K562 (cell line): ENCODE results near the gene MAP2. TPM values are rescaled to one million over a fixed set of nuclear protein-coding genes. Genes with fewer than 3 reads are reported as not detected.

ENCODE experiments used
- ATAC-seq: fragments of 200-7000 bp; cut with Tn5 transposase; 3 replicates; pipeline ENCODE4 v1.9.1; 2020; ENCODE audit warnings: moderate library complexity
- BruUV-seq: library from RNA; stranded (reverse); fragments of 400-500 nt; replicated peaks from 2 replicates; lab custom pipeline; 2021; lab: Mats Ljungman, UMichigan
- CTCF ChIA-PET: fragments of 300-600 bp; formaldehyde crosslinking; extraction: SDS; loops from one replicate; lab custom pipeline; 2021; ENCODE audit warnings: low intra/inter-chr PET ratio; lab: Yijun Ruan, JAX
- POLR2A ChIA-PET: fragments of 300-600, 350-650 bp; sonication (Branson Sonifier 250); formaldehyde crosslinking; extraction: SDS; loops from one replicate; lab custom pipeline; 2021; ENCODE audit warnings: antibody characterized with exemption, inconsistent platforms; lab: Yijun Ruan, JAX
- DNase-seq, 4 experiments: peaks; one replicate each; pipeline versions ENCODE4 v3.0.0 to v3.0.0-alpha.2; 2011 to 2018; ENCODE audit warnings: low spot score in 3 of 4, mixed read lengths in 3 of 4; ENCODE audit errors: extremely low read depth in 1 of 4
- FAIRE-seq: peaks from 2 replicates; lab custom pipeline; 2011; peaks lifted over from hg19 to GRCh38; lab: Jason Lieb, UNC
- H2AFZ ChIP-seq: 2 replicates; pipeline ENCODE4 v1.6.0; 2011; ENCODE audit warnings: low read depth, low read length, control low read depth, inconsistent platforms
- H3K27ac ChIP-seq: fragments of 200-600 bp; 3 replicates; pipeline ENCODE4 v1.8.0; 2011; ENCODE audit warnings: low read depth, mild to moderate bottlenecking, control low read depth, inconsistent platforms, low read length, moderate library complexity, mixed read lengths; ENCODE audit errors: extremely low read depth
- H3K27me3 ChIP-seq, 2 experiments: fragments of 300-600 bp in 1 of 2; 2 replicates in 1 of 2; 3 replicates in 1 of 2; pipeline versions ENCODE4 v1.6.0 to v1.8.0; 2011; ENCODE audit warnings: inconsistent platforms in 2 of 2, low read length in 2 of 2, mild to moderate bottlenecking in 1 of 2, mixed read lengths in 1 of 2, moderate library complexity in 1 of 2; ENCODE audit not compliant: control insufficient read depth in 2 of 2, insufficient read depth in 2 of 2
- H3K36me3 ChIP-seq: fragments of 300-600 bp; 3 replicates; pipeline ENCODE4 v1.8.0; 2011; ENCODE audit warnings: mild to moderate bottlenecking, low read length, inconsistent platforms; ENCODE audit not compliant: control insufficient read depth, insufficient read depth
- H3K4me1 ChIP-seq, 2 experiments: fragments of 200-600 bp in 1 of 2; replicated peaks in 1 of 2; 2 replicates in 1 of 2; 3 replicates in 1 of 2; pipeline versions ENCODE4 v1.5.1 to v1.8.0; 2011; ENCODE audit warnings: inconsistent platforms in 2 of 2, low read length in 2 of 2, mild to moderate bottlenecking in 1 of 2, mixed read lengths in 1 of 2, moderate library complexity in 1 of 2; ENCODE audit not compliant: control insufficient read depth in 2 of 2, insufficient read depth in 2 of 2
- H3K4me2 ChIP-seq: 2 replicates; pipeline ENCODE4 v1.6.1; 2011; ENCODE audit warnings: low read length, control low read depth, inconsistent platforms, mixed read lengths; ENCODE audit not compliant: insufficient read depth
- H3K4me3 ChIP-seq: fragments of 200-600 bp; sonication (generic), shearing (Covaris generic); 2 replicates; pipeline ENCODE4 v1.5.1; 2016; ENCODE audit warnings: control low read depth, inconsistent platforms
- H3K79me2 ChIP-seq: fragments of 200-600 bp; 3 replicates; pipeline ENCODE4 v1.8.0; 2011; ENCODE audit warnings: low read length, inconsistent platforms; ENCODE audit not compliant: control insufficient read depth, insufficient read depth
- H3K9ac ChIP-seq, 2 experiments: 2 replicates each; pipeline versions ENCODE4 v1.6.0 to v1.6.1; 2011; ENCODE audit warnings: low read depth in 2 of 2, low read length in 2 of 2, control low read depth in 1 of 2, inconsistent platforms in 1 of 2, mild to moderate bottlenecking in 1 of 2, mixed read lengths in 1 of 2; ENCODE audit not compliant: insufficient read depth in 1 of 2
- H3K9me1 ChIP-seq: one replicate; pipeline ENCODE4 v1.6.0; 2011; ENCODE audit warnings: inconsistent platforms, mild to moderate bottlenecking, low read length, moderate library complexity; ENCODE audit not compliant: control insufficient read depth, insufficient read depth
- H3K9me3 ChIP-seq: replicated peaks from 2 replicates; pipeline ENCODE4 v1.5.1; 2011; ENCODE audit warnings: low read depth, low read length, inconsistent platforms; ENCODE audit not compliant: control insufficient read depth, insufficient read depth
- H4K20me1 ChIP-seq: replicated peaks from 2 replicates; pipeline ENCODE4 v1.6.1; 2011; ENCODE audit warnings: low read length, inconsistent platforms, mixed read lengths; ENCODE audit not compliant: control insufficient read depth, insufficient read depth
- ARID3A ChIP-seq: IDR thresholded peaks from 2 replicates; pipeline ENCODE4 v1.6.1; 2012; ENCODE audit warnings: low read depth, low read length, improper control_type of control experiment, borderline replicate concordance
- KLF16 ChIP-seq: IDR thresholded peaks from 2 replicates; pipeline ENCODE4 v1.6.1; 2016; ENCODE audit warnings: antibody characterized with exemption
- NR4A1 ChIP-seq, 2 experiments: fragments of 250-450 bp in 1 of 2; fragments of 450-650 bp in 1 of 2; sonication (Bioruptor Pico) in 1 of 2; IDR thresholded peaks; 2 replicates each; pipeline versions ENCODE4 v1.4.0 to v1.6.1; 2016 to 2020; ENCODE audit warnings: mild to moderate bottlenecking in 2 of 2, missing compliant biosample characterization in 1 of 2, missing genetic modification characterization in 1 of 2, moderate library complexity in 1 of 2
- PCBP2 ChIP-seq: fragments of 200-400 bp; formaldehyde crosslinking; IDR thresholded peaks from 2 replicates; pipeline ENCODE4 v1.6.1; 2018; ENCODE audit warnings: low read length, low read depth, mild to moderate bottlenecking, moderate library complexity; ENCODE audit not compliant: poor library complexity, severe bottlenecking
- POLR2B ChIP-seq: fragments of 450-650 bp; IDR thresholded peaks from 2 replicates; pipeline ENCODE4 v1.6.1; 2018; ENCODE audit warnings: low read depth; ENCODE audit not compliant: partially characterized antibody
- SMAD4 ChIP-seq: fragments of 250-450 bp; sonication (Bioruptor Pico); conservative IDR thresholded peaks from 2 replicates; pipeline ENCODE4 v1.8.0; 2021; ENCODE audit warnings: inconsistent platforms, mild to moderate bottlenecking, moderate library complexity
- SMARCA4 ChIP-seq: fragments of 450-650 bp; IDR thresholded peaks from 2 replicates; pipeline ENCODE4 v1.6.1; 2016
- SP2 ChIP-seq: IDR thresholded peaks from 2 replicates; pipeline ENCODE4 v1.6.1; 2011; ENCODE audit warnings: mild to moderate bottlenecking, low read depth, low read length, moderate library complexity; ENCODE audit not compliant: poor library complexity, severe bottlenecking; ENCODE audit errors: extremely low read depth
- ZBTB49 ChIP-seq: sonication (generic); formaldehyde crosslinking; IDR thresholded peaks from 2 replicates; pipeline ENCODE4 v1.8.0; 2022; ENCODE audit warnings: missing genetic modification reagents, mild to moderate bottlenecking, borderline replicate concordance
- ZNF134 ChIP-seq: fragments of 250-450 bp; sonication (Bioruptor Pico); conservative IDR thresholded peaks from 2 replicates; pipeline ENCODE4 v1.4.0; 2020
- ZNF584 ChIP-seq: fragments of 200-800 bp; sonication (Bioruptor generic); IDR thresholded peaks from 2 replicates; pipeline ENCODE4 v1.6.1; 2016; ENCODE audit warnings: low read depth, mild to moderate bottlenecking, missing genetic modification characterization, missing compliant biosample characterization
- WGBS: fragments of 100-300 bp; shearing (Covaris generic); methylation state at CpG from one replicate; pipeline ENCODE4 v1.1.6; 2016; ENCODE audit warnings: low coverage, mixed read lengths; ENCODE audit not compliant: insufficient coverage; ENCODE audit errors: missing lambda C conversion rate; 5-methylcytosine and 5-hydroxymethylcytosine counted together
- in situ Hi-C: fragments of 300-500 bp; cut with MboI; formaldehyde crosslinking; loops from 4 replicates; pipeline ENCODE4 v1.15.0; 2018; ENCODE audit warnings: inconsistent platforms, mixed read lengths
- intact Hi-C: fragments of 100-400 bp; cut with micrococcal nuclease; formaldehyde crosslinking; loops from 2 replicates; pipeline ENCODE4 v1.14.2; 2022
- polyA plus RNA-seq, 8 experiments: library from polyadenylated mRNA; depleted of rRNA in 4 of 8; stranded (reverse) in 5 of 8; unstranded in 3 of 8; fragments of >200 nt; fragmentation: Nextera tagmentation in 2 of 8; fragmentation: Illumina TruSeq in 1 of 8; extraction: Ambion mirVana in 2 of 8; extraction: Trizol in 1 of 8; gene quantifications; 2 replicates each; pipeline versions ENCODE4 v1.2.1 to v1.2.3, GENCODE V29; 2011 to 2014; ENCODE audit warnings: inconsistent platforms in 1 of 8, missing spikeins in 1 of 8
- total RNA-seq, 7 experiments: library from RNA; depleted of rRNA in 6 of 7; stranded (reverse); fragments of >200 nt in 6 of 7; fragmentation: Illumina TruSeq in 2 of 7; extraction: Trizol in 2 of 7; gene quantifications; 2 replicates each; pipeline versions ENCODE4 v1.2.1 to v1.2.3, GENCODE V29; 2011 to 2021; ENCODE audit warnings: low replicate concordance in 1 of 7

The MAP2 gene
- total and polyA plus RNA-seq, 9 of the 15 experiments (the other 6 are each of a cell fraction or from before 2014, with no cell fraction given), result 0.13 TPM; not detected in 8

GRCh38 chr2:209637293-209637692 is 213.4 kb downstream of the MAP2 start (continued):
- TF ChIP-seq ZBTB49 (CRISPR knock-in tag) (no peak), PCBP2 (no peak), SMAD4 (CRISPR knock-in tag) (no peak), NR4A1 (CRISPR knock-in tag; IDR thresholded peaks at IDR 0.05) (no peak), NR4A1 (tag; IDR thresholded peaks at IDR 0.05) (no peak)

- Histone ChIP-seq H3K9ac (no peak overlapping the region), H3K4me1 (no peaks in the 10 kb centered on the region), H3K9me1 (no peaks in the 10 kb centered on the region), H3K4me2 (no peak overlapping the region), H3K9me3 (peaks cover 2% of the 10 kb centered on the region; the same call in 1 of the 2 replicates), H3K36me3 (no peaks in the 10 kb centered on the region), H2AFZ (no peak overlapping the region), H4K20me1 (no peaks in the 10 kb centered on the region), H3K27ac (no peak overlapping the region), H3K4me3 (no peak overlapping the region), H3K27me3 (no peaks in the 10 kb centered on the region), H3K79me2 (no peaks in the 10 kb centered on the region)
- no peak for ATAC-seq
- TF ChIP-seq SMARCA4 (no peak), KLF16 (no peak), POLR2B (no peak), SP2 (no peak), ZNF134 (no peak), ARID3A (no peak), ZNF584 (CRISPR knock-in tag) (no peak)
- intact Hi-C loops (no loop called here), in situ Hi-C loops (no loop called here)
- FAIRE-seq, result no peak
- DNase-seq, result no peak
- ChIA-PET POLR2A (no interaction called here), CTCF (no interaction called here)
- WGBS, result 5% methylated on average over 2 of the region's 2 CpGs
- BruUV-seq, result no TSS peak
Observed at GRCh38 chr2:209638346-209638745, 214.5 kb downstream of the MAP2 start.
